Neural cell (in vitro differentiated cells): ENCODE data around the gene PTGIS.

Experiments
- EZH2 ChIP-seq: fragments of 200-600, 300-800 bp; shearing (Covaris generic), sonication (generic); IDR thresholded peaks from 2 replicates; pipeline ENCODE4 v1.6.1; 2014; ENCODE audit warnings: antibody characterized with exemption, low read length, borderline replicate concordance, mild to moderate bottlenecking; ENCODE audit not compliant: insufficient read depth, poor library complexity, severe bottlenecking
- TF ChIP-seq, protein P1 (sequence below): fragments of 450-650 bp; IDR thresholded peaks from 2 replicates; pipeline ENCODE4 v1.5.1; 2014; ENCODE audit warnings: antibody characterized with exemption, mild to moderate bottlenecking, moderate library complexity; ENCODE audit not compliant: poor library complexity, severe bottlenecking

GRCh38 chr20:49567421-49568277 is at the start of gene PTGIS:
- TF ChIP-seq, protein P1, sequence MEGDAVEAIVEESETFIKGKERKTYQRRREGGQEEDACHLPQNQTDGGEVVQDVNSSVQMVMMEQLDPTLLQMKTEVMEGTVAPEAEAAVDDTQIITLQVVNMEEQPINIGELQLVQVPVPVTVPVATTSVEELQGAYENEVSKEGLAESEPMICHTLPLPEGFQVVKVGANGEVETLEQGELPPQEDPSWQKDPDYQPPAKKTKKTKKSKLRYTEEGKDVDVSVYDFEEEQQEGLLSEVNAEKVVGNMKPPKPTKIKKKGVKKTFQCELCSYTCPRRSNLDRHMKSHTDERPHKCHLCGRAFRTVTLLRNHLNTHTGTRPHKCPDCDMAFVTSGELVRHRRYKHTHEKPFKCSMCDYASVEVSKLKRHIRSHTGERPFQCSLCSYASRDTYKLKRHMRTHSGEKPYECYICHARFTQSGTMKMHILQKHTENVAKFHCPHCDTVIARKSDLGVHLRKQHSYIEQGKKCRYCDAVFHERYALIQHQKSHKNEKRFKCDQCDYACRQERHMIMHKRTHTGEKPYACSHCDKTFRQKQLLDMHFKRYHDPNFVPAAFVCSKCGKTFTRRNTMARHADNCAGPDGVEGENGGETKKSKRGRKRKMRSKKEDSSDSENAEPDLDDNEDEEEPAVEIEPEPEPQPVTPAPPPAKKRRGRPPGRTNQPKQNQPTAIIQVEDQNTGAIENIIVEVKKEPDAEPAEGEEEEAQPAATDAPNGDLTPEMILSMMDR = no peak
- no peak for TF ChIP-seq EZH2
